HG03432 (cell line): ENCODE data around the gene PAX7.
"Not testable (repeated sequence)": the region's sequence is repeated elsewhere in the genome, so short reads cannot be mapped to it uniquely, and the experiment has no call there.

Experiments
- ATAC-seq: cut with Tn5 transposase; IDR thresholded peaks from one replicate; pipeline ENCODE4 v1.9.1; 2021; ENCODE audit warnings: mild to moderate bottlenecking, moderate library complexity; ENCODE audit not compliant: unreplicated experiment

The PAX7 gene

DNA sequence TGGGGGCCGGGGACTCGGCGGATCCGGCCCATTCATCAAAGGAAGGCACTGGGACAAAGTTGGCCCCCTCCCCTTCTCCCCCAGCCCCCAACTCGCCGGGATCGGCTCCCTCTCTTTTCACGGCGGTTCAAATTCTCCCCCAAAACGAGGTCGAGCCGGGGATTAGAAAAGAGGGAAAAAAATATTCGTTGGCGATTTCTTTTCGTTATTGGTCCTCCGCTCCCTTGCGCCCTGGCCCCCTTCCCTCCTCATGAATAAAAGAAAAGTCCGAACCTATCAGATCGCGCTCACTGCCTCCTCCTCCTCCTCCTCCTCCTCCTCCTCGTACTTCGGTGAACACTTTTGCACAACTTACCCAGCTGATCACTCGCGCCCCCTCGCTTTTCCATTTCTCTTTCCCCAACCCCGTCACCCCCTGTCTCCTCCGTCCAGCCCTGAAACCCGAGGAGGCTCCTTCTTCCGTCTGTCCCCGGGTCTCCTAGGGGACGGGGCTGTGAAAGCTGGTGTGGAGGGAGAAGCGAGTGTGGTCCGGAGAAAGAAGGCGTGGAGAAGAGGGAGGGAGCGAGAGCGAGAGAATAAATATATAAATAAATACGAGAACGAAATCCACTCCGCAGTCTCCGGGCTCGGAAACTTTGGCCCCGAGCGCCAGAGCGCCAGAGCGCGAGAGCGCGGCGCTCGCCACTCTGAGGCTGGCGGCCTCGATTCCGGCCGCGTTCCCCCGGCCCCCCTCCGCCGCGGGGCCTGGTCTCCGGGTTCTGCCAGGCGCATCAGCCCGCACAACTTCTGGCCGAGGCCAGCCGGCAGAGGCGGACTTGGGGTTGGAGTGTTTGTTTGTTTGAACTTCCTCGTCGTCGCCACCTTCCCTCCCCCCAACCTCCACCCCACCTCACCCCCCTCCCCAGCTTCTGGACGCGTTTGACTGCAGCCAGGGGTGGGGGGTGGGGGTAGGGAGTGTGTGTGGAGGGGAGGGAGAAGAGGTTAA lies at the start of gene PAX7:
PAX7 (plus strand) TSS at position 336 of the 985 bp plus-strand sequence. CDS start 758 bp downstream, outside the sequence.
- ATAC-seq, result no peak

DNA sequence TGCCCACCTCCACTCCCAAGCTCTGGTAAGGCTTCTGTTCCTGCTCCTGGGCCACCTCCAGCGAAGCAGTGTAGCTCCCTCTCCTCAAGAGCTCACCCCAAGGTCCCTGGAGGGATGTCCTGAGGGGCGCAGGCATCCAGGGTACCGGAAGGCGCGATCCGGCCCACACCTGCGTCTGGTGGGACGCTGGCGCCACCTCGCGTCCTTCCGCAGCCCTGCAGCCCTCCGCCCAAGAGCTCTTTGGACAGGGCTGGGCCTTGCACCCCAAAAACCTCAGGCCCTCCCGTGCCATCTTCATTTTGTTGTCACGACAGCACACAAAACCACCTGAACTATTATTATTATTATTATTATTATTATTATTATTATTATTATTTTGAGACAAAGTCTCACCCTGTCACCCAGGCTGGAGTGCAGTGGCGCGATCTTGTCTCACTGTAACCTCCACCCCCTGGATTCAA lies 49.2 kb upstream of the PAX7 start:
- no peak for ATAC-seq

DNA sequence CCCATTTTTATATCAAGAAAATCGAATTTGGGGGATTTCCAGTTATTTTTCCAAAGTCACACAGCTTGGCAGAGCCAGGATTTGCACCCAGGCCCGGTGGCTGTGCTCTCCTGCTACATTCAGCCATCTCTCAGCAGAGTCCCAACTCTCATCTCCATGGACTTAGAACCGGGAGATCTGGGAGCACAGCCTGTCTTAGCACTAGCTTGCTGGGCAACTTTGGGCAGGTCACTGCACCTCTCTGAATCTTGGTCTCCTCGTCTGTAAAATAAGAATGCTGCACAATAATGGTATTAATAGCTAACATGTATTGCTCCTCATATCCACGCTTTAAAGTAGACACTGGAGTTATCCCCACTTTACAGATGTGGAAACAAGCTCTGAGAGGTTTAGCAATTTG lies 47.8 kb upstream of the PAX7 start:
- ATAC-seq, result no peak

DNA sequence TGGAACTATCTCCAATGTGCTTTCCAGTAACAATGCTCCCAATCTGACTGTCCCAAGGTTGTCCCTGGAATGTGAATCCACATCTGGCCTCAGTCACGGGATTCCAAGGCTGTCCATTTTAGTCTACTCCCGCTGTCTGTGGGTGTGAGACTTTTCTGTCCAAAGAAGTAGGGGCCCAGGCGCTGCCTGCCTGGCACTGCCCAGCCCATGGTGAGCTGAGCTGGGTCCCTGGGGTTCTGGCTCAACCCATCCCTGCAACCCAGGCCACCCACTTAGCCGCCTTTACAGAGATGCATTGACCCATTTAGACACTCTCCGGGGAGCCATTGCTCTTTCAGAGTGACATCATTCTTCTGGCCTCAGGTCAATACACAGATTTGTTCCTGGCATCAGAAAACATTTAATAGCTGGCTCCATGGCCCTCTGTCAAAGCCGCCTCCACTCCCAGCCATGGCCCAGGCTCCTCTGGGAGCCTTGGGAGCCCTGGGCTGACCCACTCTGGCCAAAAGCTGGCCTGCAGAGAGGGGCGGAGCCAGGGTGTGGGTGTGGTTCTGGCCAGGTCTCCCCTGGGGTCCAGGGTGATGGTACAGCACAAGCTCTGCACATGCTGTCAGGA lies 47.2 kb upstream of the PAX7 start:
- ATAC-seq, result no peak

- not testable (repeated sequence) for ATAC-seq
Observed at GRCh38 chr1:18586016-18586415, 44.6 kb upstream of the PAX7 start.

- no peak for ATAC-seq
Observed at GRCh38 chr1:18588093-18588492, 42.6 kb upstream of the PAX7 start.

- no peak for ATAC-seq
Observed at GRCh38 chr1:18592368-18592767, 38.3 kb upstream of the PAX7 start.

DNA sequence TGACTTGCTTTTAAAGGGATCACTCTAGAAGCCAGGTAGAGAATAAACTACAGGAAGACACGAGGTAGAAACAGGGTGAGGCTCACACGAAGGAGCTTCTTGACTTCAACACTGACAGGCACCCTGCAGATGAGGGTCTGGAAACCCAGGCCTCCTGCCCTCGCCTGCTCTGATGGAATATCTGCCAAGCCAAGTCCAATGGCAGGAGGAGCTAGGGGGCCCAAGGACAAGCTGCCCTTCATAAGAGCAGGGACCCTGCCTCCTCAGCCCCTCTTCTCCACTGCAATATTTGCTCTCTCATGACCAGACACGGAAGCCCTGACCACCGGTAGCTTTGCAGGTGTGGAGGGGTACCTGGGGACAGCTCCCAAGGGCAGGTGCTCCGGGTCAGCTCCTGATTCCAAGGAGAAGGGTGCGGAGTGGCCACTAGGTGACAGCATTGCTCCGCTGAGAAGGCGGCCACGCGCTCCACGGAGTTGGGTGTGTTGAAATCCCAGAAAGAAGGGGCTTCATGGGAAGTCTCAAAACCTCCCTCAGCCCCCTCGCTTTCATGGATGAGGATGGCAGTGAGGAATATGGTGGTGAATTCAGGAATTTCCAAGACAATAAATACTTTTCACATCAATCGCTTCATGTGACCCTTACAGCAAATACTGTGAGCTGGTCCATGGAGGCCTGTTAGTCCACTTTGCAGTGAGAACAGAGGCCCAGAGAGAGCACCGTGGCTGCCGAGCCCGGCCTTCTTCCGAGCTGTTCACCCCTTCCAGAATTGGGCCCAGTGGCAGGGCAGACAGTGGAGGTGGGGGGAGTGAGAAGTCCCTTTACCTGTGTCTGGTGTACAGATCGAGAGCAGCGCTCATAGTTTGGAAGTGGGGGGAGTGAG lies 33.2 kb upstream of the PAX7 start:
- no peak for ATAC-seq

- no peak for ATAC-seq
Observed at GRCh38 chr1:18599086-18599485, 31.6 kb upstream of the PAX7 start.

DNA sequence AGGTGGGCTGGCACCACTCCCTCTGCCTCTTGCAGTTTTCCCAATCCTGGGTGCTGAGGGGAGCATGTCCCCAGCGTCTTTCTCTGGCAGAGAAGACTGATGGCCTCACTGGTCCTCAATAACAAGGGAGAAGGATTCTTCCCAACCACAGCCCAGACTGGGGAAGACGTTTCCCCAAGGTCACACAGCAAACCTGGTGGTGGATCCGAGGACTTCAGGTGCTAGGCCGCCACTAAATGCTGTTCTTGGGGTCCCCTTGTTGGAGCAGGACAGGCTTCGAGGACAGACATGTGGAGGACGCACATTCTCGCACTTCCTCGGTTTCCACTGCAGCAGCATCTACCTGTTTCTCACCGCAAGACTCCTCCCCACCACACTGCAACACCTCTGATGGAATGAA lies 30.9 kb upstream of the PAX7 start:
- ATAC-seq, result no peak

- no peak for ATAC-seq
Observed at GRCh38 chr1:18602533-18603211, 28.0 kb upstream of the PAX7 start.

GRCh38 chr1:18603212-18603852 lies 27.3 kb upstream of the PAX7 start:
- ATAC-seq, result no peak

GRCh38 chr1:18606443-18607288 lies 24.0 kb upstream of the PAX7 start:
- no peak for ATAC-seq

DNA sequence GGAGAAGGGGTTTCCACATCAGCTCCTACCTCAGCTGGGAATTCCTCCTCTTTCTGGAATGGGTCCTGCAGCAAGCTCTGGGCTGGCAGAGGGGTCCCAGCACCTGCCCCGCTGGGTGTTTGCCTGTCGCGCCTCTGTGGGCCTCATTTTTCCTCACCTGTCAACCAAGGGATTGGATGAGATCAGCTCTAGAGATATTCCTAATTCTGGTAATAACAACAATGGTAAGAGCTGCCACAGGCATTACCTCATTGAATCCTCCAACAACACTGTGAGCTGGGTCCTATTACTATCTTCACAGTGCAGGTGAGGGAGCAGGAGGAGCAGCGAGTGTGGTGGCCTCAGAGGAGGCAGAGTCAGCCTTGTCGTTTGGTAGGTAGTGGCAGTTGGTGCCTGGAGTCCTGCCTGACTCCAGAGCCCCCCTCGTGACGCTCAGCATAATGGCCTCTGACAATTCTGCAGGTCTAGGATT lies 23.3 kb upstream of the PAX7 start:
- no peak for ATAC-seq

DNA sequence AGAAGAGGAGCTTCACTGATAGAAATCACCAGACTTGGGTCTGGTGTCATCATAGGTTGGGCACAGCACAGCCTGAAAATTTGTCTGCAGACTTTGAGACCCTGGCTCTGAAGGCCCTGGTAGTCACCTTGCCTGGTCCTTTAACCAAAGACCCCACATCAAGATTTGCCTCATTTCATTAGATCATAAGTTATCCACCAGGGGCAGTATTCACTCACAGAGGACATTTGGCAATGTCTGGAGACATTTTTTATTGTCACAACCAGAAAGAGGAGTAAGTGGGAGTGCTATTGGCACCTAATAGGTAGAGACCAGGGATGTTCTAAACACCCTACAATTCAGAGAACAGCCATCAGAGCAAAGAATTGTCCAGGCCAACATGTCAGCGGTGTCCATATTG lies 22.1 kb upstream of the PAX7 start:
- ATAC-seq, result no peak

- no peak for ATAC-seq
Observed at GRCh38 chr1:18611311-18611710, 19.3 kb upstream of the PAX7 start.

DNA sequence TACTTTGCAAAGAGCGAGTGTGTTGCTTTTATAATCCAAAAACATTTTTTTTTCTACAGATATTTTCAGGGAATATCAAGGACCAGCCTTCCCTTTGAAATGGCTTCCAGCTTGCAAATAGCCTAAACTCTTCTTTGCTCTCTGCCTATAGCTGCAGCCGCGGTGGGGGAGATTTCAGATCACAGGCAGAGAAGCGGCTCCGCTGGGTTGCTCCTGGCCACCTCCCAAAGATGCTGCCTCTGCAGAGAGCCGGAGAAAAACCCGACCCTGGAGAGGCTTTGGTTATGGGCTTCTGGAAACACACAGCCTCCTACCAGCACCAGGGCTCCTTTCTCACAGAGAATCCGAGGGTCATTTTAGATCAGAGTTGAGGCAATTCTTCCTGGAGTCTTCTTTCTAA lies 18.6 kb upstream of the PAX7 start:
- ATAC-seq, result no peak

- no peak for ATAC-seq
Observed at GRCh38 chr1:18614069-18614735, 16.4 kb upstream of the PAX7 start.
